Activated naive CD8-positive, alpha-beta T cell treated with anti-CD3 and anti-CD28 coated beads, Interleukin-2, amount 10 ng/mL, durations not matched to agents 7 days and 5 days (primary cell): ENCODE measurements around the gene MRPS6. TPM values are rescaled to one million over a fixed set of nuclear protein-coding genes. Genes with fewer than 3 reads are reported as not detected.
A peak's percentile ranks its signal among the peaks of the same experiment; 100 is the strongest.

Experiments
- ATAC-seq: fragments of 150-1000 bp; cut with Tn5 transposase; one replicate; pipeline ENCODE4 v1.10.0; 2021; ENCODE audit warnings: low read depth, moderate library complexity
- POLR2A ChIA-PET: fragments of 350-600 bp; sonication (Branson Sonifier 250); formaldehyde crosslinking; loops from one replicate; lab custom pipeline; 2021; ENCODE audit warnings: antibody characterized with exemption; lab: Charles Lee
- DNase-seq: peaks from one replicate; pipeline ENCODE4 v3.0.0; 2021
- H3K27ac Mint-ChIP-seq: one replicate; pipeline ENCODE4 v1.8.0; 2022; ENCODE audit warnings: mild to moderate bottlenecking, mixed read lengths
- H3K27me3 Mint-ChIP-seq: one replicate; pipeline ENCODE4 v1.8.0; 2022; ENCODE audit warnings: mild to moderate bottlenecking, moderate library complexity, mixed read lengths
- H3K36me3 Mint-ChIP-seq: one replicate; pipeline ENCODE4 v1.8.0; 2021; ENCODE audit warnings: mild to moderate bottlenecking, mixed read lengths
- H3K4me1 Mint-ChIP-seq: one replicate; pipeline ENCODE4 v1.8.0; 2021; ENCODE audit warnings: mixed read lengths
- H3K4me3 Mint-ChIP-seq: one replicate; pipeline ENCODE4 v1.8.0; 2022; ENCODE audit warnings: mild to moderate bottlenecking, moderate library complexity, mixed read lengths
- H3K9me3 Mint-ChIP-seq: one replicate; pipeline ENCODE4 v1.8.0; 2021; ENCODE audit warnings: mixed read lengths
- total RNA-seq, 2 experiments: library from RNA; stranded (reverse); gene quantifications; one replicate each; pipeline ENCODE4 v1.2.3, GENCODE V29; 2021

The MRPS6 gene
- total RNA-seq, 2 experiments from 2014 or later, result 75.7 to 77.2 TPM

DNA sequence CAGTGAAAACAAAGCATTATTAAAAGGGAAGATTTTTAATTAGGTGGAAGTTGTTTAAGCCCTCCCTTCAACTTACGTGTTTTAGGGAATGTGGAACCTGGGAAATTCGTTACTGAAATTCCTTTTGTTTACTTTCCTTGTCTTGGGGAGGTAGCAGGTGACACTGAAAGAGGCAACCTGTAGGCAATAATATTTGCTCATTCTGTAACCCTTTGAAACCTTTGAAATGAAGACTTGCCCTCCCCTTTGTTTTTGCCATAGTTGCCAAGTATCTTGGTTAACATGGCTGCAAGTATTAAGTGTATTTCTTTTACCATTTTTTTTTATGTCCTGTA, 1.7 kb downstream of the MRPS6 start:
- DNase-seq (no peak), ATAC-seq (no peak)
- Mint-ChIP-seq H3K4me1 (peaks cover 56% of the 10 kb centered on the region), H3K27me3 (peaks cover 4% of the 10 kb centered on the region), H3K36me3 (peaks cover 13% of the 10 kb centered on the region), H3K27ac (peak overlapping the region; percentile 78), H3K4me3 (peak overlapping the region; percentile 90), H3K9me3 (no peaks in the 10 kb centered on the region)
- POLR2A ChIA-PET, result interaction anchor here (0.9 to 4.1 kb wide), 8 partner anchors 98 to 273 kb away, joined by 3 to 52 read pairs (median 6); no protein-coding TSS in a partner anchor

DNA sequence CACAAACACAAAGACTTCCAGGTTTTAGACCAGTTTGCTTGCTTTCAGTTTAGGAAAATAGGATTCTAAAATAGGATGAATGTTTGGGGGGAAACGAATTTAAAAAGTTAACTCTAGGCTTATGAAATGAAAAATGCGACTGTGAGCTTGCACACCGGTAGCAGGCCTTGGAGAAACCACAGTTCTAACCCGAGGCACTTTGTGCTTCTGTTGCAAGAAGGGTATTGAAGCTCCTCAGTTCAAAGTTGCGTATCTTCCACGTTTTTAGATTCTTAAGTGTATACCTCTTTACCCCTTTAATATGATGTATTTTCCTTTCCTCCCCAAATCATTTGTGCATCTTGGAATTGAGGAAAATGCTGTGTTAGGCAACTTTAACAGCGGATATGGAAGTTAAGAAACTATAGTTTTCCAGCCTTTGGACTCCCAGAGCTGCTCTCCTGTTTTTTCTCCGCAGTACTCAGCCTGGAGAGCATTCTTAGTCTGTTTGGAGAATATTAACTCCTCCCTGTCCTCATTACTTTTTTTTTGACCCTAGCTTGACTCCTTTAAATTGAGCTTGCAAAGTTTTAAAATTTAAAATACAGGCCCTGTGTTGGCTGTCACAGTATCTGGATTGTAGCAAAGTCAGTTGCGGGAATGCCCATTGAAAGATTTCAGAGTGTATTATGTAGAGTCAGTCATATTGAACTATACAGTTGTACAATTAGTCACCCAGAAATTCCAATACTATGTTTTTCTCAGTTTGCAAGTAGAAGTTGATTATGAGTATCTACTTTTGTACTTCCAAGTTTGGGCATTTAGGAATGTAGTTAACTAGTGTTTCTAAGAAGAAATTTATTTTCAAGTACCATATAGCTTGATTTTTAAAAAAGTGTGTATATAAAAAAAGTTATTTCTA, 2.6 kb downstream of the MRPS6 start:
- Mint-ChIP-seq H3K4me3 (peak overlapping the region; percentile 90), H3K9me3 (no peaks in the 10 kb centered on the region), H3K27me3 (no peaks in the 10 kb centered on the region), H3K4me1 (peaks cover 65% of the 10 kb centered on the region), H3K36me3 (peaks cover 23% of the 10 kb centered on the region), H3K27ac (peak overlapping the region; percentile 51)
- ATAC-seq (no peak), DNase-seq (no peak)
- POLR2A ChIA-PET, result interaction anchor here (0.7 to 4.1 kb wide), 8 partner anchors 11 to 144 kb away, joined by 3 to 52 read pairs (median 4); no protein-coding TSS in a partner anchor

DNA sequence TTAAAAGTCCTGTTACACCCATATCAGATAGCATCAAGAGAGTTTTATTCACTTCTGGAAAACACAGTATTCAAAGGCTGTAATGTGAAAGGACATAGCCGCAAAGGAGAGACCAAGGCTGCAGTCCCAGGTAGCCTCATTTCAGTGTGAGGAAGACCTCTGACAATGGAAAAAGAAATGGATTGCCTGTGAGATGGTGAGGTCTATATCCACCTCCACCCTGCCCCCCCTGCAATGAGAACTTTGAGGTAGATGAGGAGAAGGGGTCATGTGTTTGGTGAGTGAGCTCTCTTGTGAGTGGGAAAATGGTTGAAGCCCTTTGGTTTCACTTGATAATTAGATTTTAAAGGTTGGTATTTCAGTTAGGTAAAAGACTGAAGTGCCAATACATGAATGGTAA, 3.5 kb downstream of the MRPS6 start:
- peaks cover 69% of the 10 kb centered on the region for H3K4me1 Mint-ChIP-seq
- no peaks in the 10 kb centered on the region for H3K27me3 Mint-ChIP-seq
- DNase-seq, result no peak
- ATAC-seq, result no peak
- H3K9me3 Mint-ChIP-seq, result no peaks in the 10 kb centered on the region
- peaks cover 26% of the 10 kb centered on the region for H3K36me3 Mint-ChIP-seq
- POLR2A ChIA-PET, result interaction anchor here (0.7 to 2.6 kb wide), 3 partner anchors 100 to 128 kb away, joined by 3 to 10 read pairs (median 6); no protein-coding TSS in a partner anchor
- H3K4me3 Mint-ChIP-seq, result peak overlapping the region; percentile 18
- H3K27ac Mint-ChIP-seq, result peak overlapping the region; percentile 51

DNA sequence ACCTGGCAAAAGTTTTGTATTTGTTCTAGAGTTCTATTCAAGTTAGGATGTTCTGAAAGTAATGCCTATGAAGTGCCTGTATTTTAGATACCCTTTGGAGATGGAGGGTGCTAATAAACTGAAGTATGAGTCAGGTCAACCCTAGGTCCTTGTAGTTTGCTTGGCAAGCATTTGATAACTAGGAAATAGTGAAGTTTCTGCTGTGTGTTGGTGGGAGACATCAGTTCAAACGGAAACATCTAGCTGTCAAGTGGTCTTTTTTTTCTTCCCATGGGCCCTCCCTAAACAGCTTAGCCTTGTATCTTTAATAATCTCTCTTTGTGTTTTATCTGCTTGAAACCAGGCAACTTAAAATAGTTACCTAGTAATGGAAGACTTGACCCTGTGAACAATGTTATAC, 4.5 kb downstream of the MRPS6 start:
- Mint-ChIP-seq H3K4me3 (peak overlapping the region; percentile 61), H3K27ac (peak overlapping the region; percentile 67), H3K27me3 (no peaks in the 10 kb centered on the region), H3K4me1 (peaks cover 74% of the 10 kb centered on the region), H3K9me3 (no peaks in the 10 kb centered on the region), H3K36me3 (peaks cover 36% of the 10 kb centered on the region)
- DNase-seq (no peak), ATAC-seq (no peak)
- POLR2A ChIA-PET, result interaction anchor here (1.0 to 2.6 kb wide), 3 partner anchors 129 to 146 kb away, joined by 3 to 10 read pairs (median 4); no protein-coding TSS in a partner anchor

DNA sequence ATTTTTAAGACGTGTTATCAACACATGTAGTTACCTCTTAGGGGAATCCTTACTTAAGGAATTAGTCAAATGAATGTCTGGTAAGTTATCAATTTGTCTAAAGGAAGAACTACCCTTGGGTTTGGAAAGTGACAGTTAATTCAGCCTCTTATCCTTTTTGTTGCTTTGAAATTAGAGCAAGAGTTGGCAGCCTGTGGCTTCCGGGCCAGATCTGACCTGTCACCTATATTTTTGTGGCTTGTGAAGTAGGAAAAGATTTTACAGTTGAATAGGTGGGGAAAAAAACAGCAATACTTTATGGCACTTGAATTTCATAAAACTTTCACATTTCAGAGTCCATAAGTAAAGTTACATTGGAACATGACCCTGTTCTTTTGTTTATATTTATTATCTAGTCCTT, 5.5 kb downstream of the MRPS6 start:
- POLR2A ChIA-PET, result interaction anchor here (1.3 to 2.6 kb wide), 2 partner anchors 130 to 142 kb away, joined by 3 to 10 read pairs; no protein-coding TSS in a partner anchor
- DNase-seq (no peak), ATAC-seq (no peak)
- Mint-ChIP-seq H3K36me3 (peaks cover 43% of the 10 kb centered on the region), H3K27ac (peak overlapping the region; percentile 49), H3K27me3 (no peaks in the 10 kb centered on the region), H3K9me3 (no peaks in the 10 kb centered on the region), H3K4me3 (peak overlapping the region; percentile 61), H3K4me1 (peaks cover 81% of the 10 kb centered on the region)

DNA sequence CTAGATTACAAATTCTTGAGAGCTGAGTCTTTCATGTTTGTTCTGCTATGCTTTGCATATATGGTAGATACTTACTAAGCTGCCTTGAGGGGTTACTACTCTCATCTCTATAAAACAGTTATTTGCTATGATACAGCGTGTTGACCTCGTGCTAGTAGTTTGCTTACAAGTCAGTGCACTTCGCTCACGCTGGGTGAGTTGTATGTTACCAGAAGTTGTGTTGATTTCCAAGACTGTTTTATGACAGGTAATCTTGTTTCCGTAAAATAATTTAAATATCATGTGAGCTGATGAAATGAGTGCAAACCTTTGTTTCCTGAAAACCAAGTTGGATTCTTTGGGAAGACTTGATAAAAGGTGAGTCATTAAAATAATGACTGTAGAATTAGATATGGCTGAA, 7.3 kb downstream of the MRPS6 start:
- H3K27ac Mint-ChIP-seq, result no peak overlapping the region
- no peak overlapping the region for H3K4me3 Mint-ChIP-seq
- H3K4me1 Mint-ChIP-seq, result peaks cover 76% of the 10 kb centered on the region
- DNase-seq, result no peak
- no peaks in the 10 kb centered on the region for H3K9me3 Mint-ChIP-seq
- ATAC-seq, result no peak
- POLR2A ChIA-PET, result no interaction called here
- peaks cover 45% of the 10 kb centered on the region for H3K36me3 Mint-ChIP-seq
- H3K27me3 Mint-ChIP-seq, result no peaks in the 10 kb centered on the region

DNA sequence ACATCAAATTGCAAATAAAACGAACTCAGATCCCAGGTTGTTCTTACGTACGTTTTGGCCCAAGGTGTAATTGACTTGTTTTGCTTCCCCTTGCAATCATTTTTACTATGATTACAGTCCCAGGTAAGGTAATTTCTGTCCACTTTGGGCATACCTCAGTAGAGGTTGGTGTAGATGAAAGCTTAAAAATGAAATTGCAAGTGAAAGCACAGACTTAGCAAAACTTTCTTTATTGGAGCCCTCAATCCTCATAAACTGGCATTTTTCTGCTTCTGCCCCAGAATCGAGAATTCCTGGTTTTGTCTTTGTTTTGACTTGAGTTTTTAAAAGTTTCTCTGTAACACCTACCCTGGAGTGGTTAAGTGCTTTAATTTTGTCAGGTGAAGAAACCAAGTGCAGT, 9.4 kb downstream of the MRPS6 start:
- H3K27me3 Mint-ChIP-seq, result no peaks in the 10 kb centered on the region
- peak overlapping the region; percentile 10 for H3K27ac Mint-ChIP-seq
- ATAC-seq, result no peak
- no peak for DNase-seq
- POLR2A ChIA-PET, result no interaction called here
- H3K4me3 Mint-ChIP-seq, result no peak overlapping the region
- H3K9me3 Mint-ChIP-seq, result no peaks in the 10 kb centered on the region
- H3K36me3 Mint-ChIP-seq, result peaks cover 40% of the 10 kb centered on the region
- peaks cover 58% of the 10 kb centered on the region for H3K4me1 Mint-ChIP-seq

DNA sequence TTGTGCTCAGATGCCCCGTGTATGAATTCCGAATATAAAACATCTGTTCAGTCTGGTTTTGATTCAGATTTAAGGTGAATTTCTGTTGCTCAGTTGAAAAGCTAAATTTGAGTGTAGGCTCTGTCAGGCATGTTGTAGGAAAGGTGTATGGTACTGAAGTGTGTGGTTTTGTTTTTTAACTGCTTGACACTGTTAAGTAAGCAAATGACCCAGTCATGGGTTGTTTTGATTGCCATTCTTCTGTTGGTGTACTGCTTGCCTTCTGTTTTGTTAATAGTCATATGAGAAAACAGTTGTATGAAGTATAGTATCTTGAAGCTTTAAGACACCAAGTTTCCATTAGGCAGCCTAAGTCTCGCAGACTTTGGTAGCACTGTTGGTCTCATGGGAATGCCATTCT, 10.0 kb downstream of the MRPS6 start:
- Mint-ChIP-seq H3K4me1 (peaks cover 56% of the 10 kb centered on the region), H3K4me3 (peak overlapping the region; percentile 8), H3K27me3 (no peaks in the 10 kb centered on the region), H3K9me3 (no peaks in the 10 kb centered on the region), H3K36me3 (peaks cover 43% of the 10 kb centered on the region), H3K27ac (no peak overlapping the region)
- DNase-seq, result no peak
- POLR2A ChIA-PET, result interaction anchor here (0.9 kb wide), 1 partner anchor 10 kb away, joined by 3 read pairs; the partner anchor contains the start of genes MRPS6 and SLC5A3
- no peak for ATAC-seq

DNA sequence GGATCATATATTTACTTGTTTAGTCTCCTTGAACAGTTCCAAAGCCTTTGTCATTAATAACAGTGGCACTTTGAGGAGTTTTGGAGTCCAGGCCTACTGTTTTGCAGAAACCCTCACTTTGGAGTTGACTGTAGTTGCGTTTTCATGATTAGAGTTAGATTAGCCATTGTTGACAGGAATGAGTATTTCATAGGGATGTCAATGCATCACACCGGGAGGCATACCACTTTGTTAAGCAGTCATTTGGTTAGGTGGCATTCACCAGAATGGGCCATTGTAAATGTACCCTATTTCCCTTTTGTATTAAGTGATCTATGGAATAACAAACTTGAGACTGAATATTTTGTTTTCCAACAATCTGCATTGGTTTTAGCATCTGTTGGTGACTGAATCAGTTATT, 11.8 kb downstream of the MRPS6 start:
- Mint-ChIP-seq H3K36me3 (peaks cover 49% of the 10 kb centered on the region), H3K27me3 (no peaks in the 10 kb centered on the region), H3K9me3 (no peaks in the 10 kb centered on the region), H3K4me3 (no peak overlapping the region), H3K4me1 (peaks cover 48% of the 10 kb centered on the region), H3K27ac (no peak overlapping the region)
- POLR2A ChIA-PET, result no interaction called here
- ATAC-seq (no peak), DNase-seq (no peak)

DNA sequence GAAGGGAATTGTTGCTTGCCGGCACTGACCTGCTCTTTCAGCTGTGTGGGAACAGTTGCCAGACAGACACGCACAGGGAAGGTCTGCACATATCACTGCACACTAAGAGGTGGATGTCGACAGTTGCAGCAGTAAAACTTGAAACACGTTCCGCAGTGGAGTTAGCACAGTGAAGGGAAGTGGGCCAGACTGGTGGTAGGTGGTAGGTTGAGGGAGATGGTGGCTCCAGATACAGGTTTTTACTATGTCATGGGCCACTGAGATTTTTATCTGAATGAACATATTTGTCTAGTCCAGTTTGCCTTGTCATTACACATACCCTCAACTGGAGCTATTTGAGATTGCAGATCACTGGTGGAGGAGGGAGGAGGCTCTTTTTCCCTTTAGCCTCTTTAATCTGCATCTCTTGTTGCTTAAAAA, 13.5 kb downstream of the MRPS6 start:
- ATAC-seq (peak; percentile 70), DNase-seq (no peak)
- Mint-ChIP-seq H3K36me3 (peaks cover 36% of the 10 kb centered on the region), H3K4me3 (no peak overlapping the region), H3K27me3 (no peaks in the 10 kb centered on the region), H3K27ac (no peak overlapping the region), H3K9me3 (no peaks in the 10 kb centered on the region), H3K4me1 (peaks cover 43% of the 10 kb centered on the region)
- POLR2A ChIA-PET, result interaction anchor here (0.5 to 1.3 kb wide), 3 partner anchors 11 to 37 kb away, joined by 3 to 6 read pairs (median 3); partner anchors contain the start of genes MRPS6 and SLC5A3

DNA sequence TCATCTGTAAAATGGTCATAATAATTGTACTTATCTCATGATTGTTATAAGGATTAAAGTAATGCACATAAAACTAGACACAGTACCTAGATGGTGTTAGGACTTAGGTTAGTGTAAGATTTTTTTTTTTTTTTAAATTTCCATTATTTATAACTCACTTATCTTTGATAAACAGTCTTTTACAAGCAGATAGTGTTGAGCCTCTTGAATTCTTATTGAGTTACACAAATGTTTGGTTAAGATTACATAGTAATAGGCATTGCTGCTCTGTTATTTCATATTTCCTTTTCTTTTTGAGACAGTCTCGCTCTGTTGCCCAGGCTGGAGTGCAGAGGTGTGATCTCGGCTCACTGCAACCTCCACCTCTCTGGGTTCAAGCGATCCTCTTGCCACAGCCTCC, 15.4 kb downstream of the MRPS6 start:
- Mint-ChIP-seq H3K9me3 (no peaks in the 10 kb centered on the region), H3K36me3 (peaks cover 20% of the 10 kb centered on the region), H3K4me3 (no peak overlapping the region), H3K4me1 (peaks cover 33% of the 10 kb centered on the region), H3K27me3 (no peaks in the 10 kb centered on the region), H3K27ac (no peak overlapping the region)
- POLR2A ChIA-PET, result no interaction called here
- ATAC-seq, result no peak
- DNase-seq, result no peak

DNA sequence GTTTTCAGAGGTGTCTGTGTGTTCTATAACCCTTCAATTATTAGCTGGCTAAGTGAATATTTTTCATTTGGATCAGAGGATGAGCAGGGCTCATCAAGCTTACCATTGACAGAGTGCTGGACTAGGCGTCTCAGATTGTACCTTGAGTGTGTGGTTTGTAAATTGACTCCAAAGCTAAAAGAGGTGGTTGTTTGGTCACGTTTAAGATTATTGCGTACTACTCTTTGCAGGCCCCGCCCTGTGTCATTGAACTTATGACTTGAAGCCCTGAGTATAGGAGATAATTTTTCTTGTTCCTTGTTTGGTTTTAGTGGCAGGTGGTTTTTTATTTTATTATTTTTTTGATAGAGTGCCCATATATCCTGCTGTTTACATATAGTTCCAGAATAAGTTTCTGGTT, 17.7 kb downstream of the MRPS6 start:
- POLR2A ChIA-PET, result interaction anchor here (1.2 kb wide), 1 partner anchor 108 kb away, joined by 4 read pairs; no protein-coding TSS in a partner anchor
- ATAC-seq (no peak), DNase-seq (no peak)
- no peaks in the 10 kb centered on the region for H3K9me3 Mint-ChIP-seq
- peaks cover 33% of the 10 kb centered on the region for H3K4me1 Mint-ChIP-seq
- H3K27me3 Mint-ChIP-seq, result no peaks in the 10 kb centered on the region
- H3K4me3 Mint-ChIP-seq, result no peak overlapping the region
- H3K36me3 Mint-ChIP-seq, result peaks cover 31% of the 10 kb centered on the region
- no peak overlapping the region for H3K27ac Mint-ChIP-seq

DNA sequence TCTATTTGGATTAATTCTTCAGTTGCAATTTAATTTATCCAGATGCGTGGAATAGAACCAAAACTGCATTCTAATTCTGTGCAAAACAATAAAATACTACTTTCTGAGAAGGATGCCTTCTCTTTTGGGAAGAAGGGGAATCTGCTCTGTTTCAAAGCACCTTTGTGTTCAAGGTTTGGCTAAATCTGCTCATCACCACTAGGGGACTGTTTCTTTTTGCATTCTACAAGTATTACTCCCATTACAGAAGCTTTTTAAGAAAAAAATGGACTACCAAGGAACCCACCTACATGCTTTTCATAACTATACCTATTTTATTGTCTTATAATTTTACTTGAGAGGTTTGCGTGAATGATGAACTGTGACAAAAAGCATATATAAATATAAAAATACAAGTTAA, 18.2 kb downstream of the MRPS6 start:
- Mint-ChIP-seq H3K9me3 (no peaks in the 10 kb centered on the region), H3K36me3 (peaks cover 36% of the 10 kb centered on the region), H3K27ac (no peak overlapping the region), H3K27me3 (no peaks in the 10 kb centered on the region), H3K4me3 (no peak overlapping the region), H3K4me1 (peaks cover 33% of the 10 kb centered on the region)
- DNase-seq (no peak), ATAC-seq (no peak)
- POLR2A ChIA-PET, result interaction anchor here (1.2 kb wide), 1 partner anchor 107 kb away, joined by 4 read pairs; no protein-coding TSS in a partner anchor
